Upper lobe of right lung (tissue), 1 donor: ENCODE results near the gene CEACAM8. TPM values are rescaled to one million over a fixed set of nuclear protein-coding genes. Genes with fewer than 3 reads are reported as not detected.
A peak's percentile ranks its signal among the peaks of the same experiment; 100 is the strongest.

Experiments used
- ATAC-seq: fragments of 200-7000 bp; cut with Tn5 transposase; one replicate; pipeline ENCODE4 v1.9.1; 2020; ENCODE audit warnings: mild to moderate bottlenecking, moderate library complexity
- DNase-seq: peaks from one replicate; pipeline ENCODE4 v3.0.0-alpha.2; 2020
- H3K27ac ChIP-seq: fragments of 200-600 bp; one replicate; pipeline ENCODE4 v1.8.0; 2022
- H3K27me3 ChIP-seq: fragments of 200-600 bp; one replicate; pipeline ENCODE4 v1.8.0; 2022; ENCODE audit warnings: mild to moderate bottlenecking
- H3K36me3 ChIP-seq: fragments of 200-600 bp; one replicate; pipeline ENCODE4 v1.8.0; 2022
- H3K4me1 ChIP-seq: fragments of 200-600 bp; one replicate; pipeline ENCODE4 v1.8.0; 2022
- H3K4me3 ChIP-seq: fragments of 200-600 bp; one replicate; pipeline ENCODE4 v1.8.0; 2022; ENCODE audit warnings: mild to moderate bottlenecking
- H3K9me3 ChIP-seq: fragments of 200-600 bp; one replicate; pipeline ENCODE4 v1.8.0; 2022
- CTCF ChIP-seq: fragments of 200-600 bp; IDR thresholded peaks from one replicate; pipeline ENCODE4 v1.8.0; 2022; ENCODE audit warnings: antibody characterized with exemption
- intact Hi-C: fragments of 100-400 bp; cut with DNase I; formaldehyde crosslinking; loops from one replicate; pipeline ENCODE4 v1.11.0; 2022
- total RNA-seq: library from RNA; stranded (reverse); fragmentation: NEBNext Ultra II Directional; extraction: Animal tissue kit (Norgen Biotek cat#: 25700); gene quantifications from one replicate; pipeline ENCODE4 v1.2.1, GENCODE V29; 2021
- donor health status: DM: no; HTN: yes; CAD: no; lungs with severe emphysema.

CEACAM8 gene
- total RNA-seq, 1 donor from 2014 or later = not detected

- no peaks in the 10 kb centered on the region for H3K9me3 ChIP-seq
- H3K4me3 ChIP-seq = no peak overlapping the region
- intact Hi-C loops = no loop called here
- peak; percentile 90 for DNase-seq
- H3K4me1 ChIP-seq = no peaks in the 10 kb centered on the region
- H3K27ac ChIP-seq = no peak overlapping the region
- no peaks in the 10 kb centered on the region for H3K27me3 ChIP-seq
- H3K36me3 ChIP-seq = no peaks in the 10 kb centered on the region
- peak; percentile 73 for TF ChIP-seq CTCF
- peak; percentile 98 for ATAC-seq
Measured at GRCh38 chr19:42606660-42607351, 12.1 kb upstream of the CEACAM8 start.

- Histone ChIP-seq H3K27ac (no peak overlapping the region), H3K4me3 (no peak overlapping the region), H3K4me1 (no peaks in the 10 kb centered on the region), H3K9me3 (no peaks in the 10 kb centered on the region), H3K27me3 (peaks cover 4% of the 10 kb centered on the region), H3K36me3 (no peaks in the 10 kb centered on the region)
- intact Hi-C loops = no loop called here
- DNase-seq (no peak), ATAC-seq (peak; percentile 69)
- no peak for TF ChIP-seq CTCF
Measured at GRCh38 chr19:42601811-42602443, 7.2 kb upstream of the CEACAM8 start.

GRCh38 chr19:42596391-42597072 lies 1.8 kb upstream of the CEACAM8 start:
- peak; percentile 98 for TF ChIP-seq CTCF
- H3K27ac ChIP-seq = no peak overlapping the region
- H3K27me3 ChIP-seq = peaks cover 14% of the 10 kb centered on the region
- no peaks in the 10 kb centered on the region for H3K4me1 ChIP-seq
- H3K4me3 ChIP-seq = no peak overlapping the region
- ATAC-seq (peak; percentile 83), DNase-seq (no peak)
- H3K36me3 ChIP-seq = no peaks in the 10 kb centered on the region
- no peaks in the 10 kb centered on the region for H3K9me3 ChIP-seq
- intact Hi-C loops = no loop called here

- intact Hi-C loops = no loop called here
- no peak overlapping the region for H3K4me3 ChIP-seq
- H3K36me3 ChIP-seq = no peaks in the 10 kb centered on the region
- TF ChIP-seq CTCF = no peak
- peaks cover 14% of the 10 kb centered on the region for H3K27me3 ChIP-seq
- H3K9me3 ChIP-seq = no peaks in the 10 kb centered on the region
- ATAC-seq (no peak), DNase-seq (no peak)
- no peaks in the 10 kb centered on the region for H3K4me1 ChIP-seq
- no peak overlapping the region for H3K27ac ChIP-seq
Measured at GRCh38 chr19:42595550-42596172, 937 bp upstream of the CEACAM8 start.

- Histone ChIP-seq H3K27me3 (peaks cover 6% of the 10 kb centered on the region), H3K36me3 (no peaks in the 10 kb centered on the region), H3K4me3 (no peak overlapping the region), H3K9me3 (no peaks in the 10 kb centered on the region), H3K4me1 (no peaks in the 10 kb centered on the region), H3K27ac (no peak overlapping the region)
- DNase-seq (no peak), ATAC-seq (no peak)
- no peak for TF ChIP-seq CTCF
- intact Hi-C loops = no loop called here
Measured at GRCh38 chr19:42589792-42590191, 4.9 kb downstream of the CEACAM8 start.
